NCI-H1694 treated with DMSO at 0.1 percent for 48 hours (cell line): ENCODE results near the gene ZNF708.
"Not testable (repeated sequence)": the region's sequence is repeated elsewhere in the genome, so short reads cannot be mapped to it uniquely, and the experiment has no call there.

Source experiments
- DNase-seq: peaks from one replicate; lab custom pipeline; 2025; lab: John Stamatoyannopoulos, UW

Gene ZNF708

DNA sequence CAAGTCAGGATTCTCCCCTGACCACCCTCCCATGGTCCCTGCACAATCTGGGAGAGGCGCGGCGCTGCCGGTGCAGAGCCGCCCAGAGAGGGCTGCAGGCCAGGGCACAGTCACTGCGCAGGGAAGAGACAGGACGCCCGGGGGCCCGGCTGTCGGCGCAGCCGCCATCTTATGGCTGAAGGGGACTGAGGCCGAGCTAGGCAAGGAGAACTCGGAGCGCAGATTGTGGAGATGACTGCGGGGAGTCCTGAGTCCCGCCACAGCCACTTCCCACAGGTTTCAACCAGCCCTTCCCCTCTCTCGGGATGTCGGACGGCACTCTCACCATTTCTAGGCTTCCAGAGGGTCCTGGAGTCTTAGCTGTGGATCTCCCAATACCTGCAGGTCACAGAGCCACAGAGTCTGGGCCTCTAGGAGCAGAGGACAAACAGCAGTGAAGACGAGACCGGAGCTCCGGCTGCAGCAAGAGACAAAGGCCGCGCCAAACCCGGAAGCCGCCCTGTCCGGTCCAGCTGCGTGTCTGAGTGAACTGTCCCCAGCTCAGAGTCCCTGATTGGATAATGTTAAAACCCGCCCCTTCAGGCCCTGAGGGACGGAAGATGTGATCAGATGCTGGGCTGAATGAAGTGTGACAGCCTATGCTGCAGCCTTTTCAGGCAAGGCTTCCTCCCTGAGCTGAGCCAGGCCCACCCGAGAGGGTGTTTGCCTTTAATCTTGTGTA is at the start of gene ZNF708:
ZNF708 (minus strand) TSS at position 526 of the 721 bp plus-strand sequence; CDS start at position 328, 198 bp downstream.
- peak; percentile 86 for DNase-seq

- DNase-seq, result no peak
These were observed 33.1 kb upstream of the ZNF708 start for GRCh38 chr19:21362291-21362690.

- peak; percentile 86 for DNase-seq
These were observed 29.7 kb upstream of the ZNF708 start, which contains the start of gene ZNF738 for GRCh38 chr19:21358768-21359451. ZNF738 (plus strand) TSS chr19:21359000; CDS start chr19:21359141, 141 bp downstream.

DNA sequence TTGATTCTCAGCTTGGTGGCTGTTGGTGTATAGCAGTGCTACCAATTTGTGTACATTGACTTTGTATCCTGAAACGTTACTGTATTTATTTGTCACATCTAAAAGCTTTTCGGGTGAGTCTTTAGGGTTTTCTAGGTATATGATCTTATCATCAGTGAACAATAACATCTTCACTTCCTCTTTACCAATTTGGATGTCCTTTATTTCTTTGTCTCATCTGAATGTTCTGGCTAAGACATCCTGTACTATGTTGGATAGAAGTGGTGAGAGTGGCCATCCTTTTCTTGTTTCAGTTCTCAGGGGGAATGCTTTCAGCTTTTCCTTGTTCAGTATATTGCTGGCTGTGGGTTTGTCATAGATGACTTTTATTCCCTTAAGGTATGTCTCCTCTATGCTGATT is 23.6 kb upstream of the ZNF708 start:
- DNase-seq, result no peak

GRCh38 chr19:21344841-21345240 is 15.6 kb upstream of the ZNF708 start:
- DNase-seq, result not testable (repeated sequence)

- DNase-seq, result no peak
These were observed 6.5 kb upstream of the ZNF708 start for GRCh38 chr19:21335721-21336120.

DNA sequence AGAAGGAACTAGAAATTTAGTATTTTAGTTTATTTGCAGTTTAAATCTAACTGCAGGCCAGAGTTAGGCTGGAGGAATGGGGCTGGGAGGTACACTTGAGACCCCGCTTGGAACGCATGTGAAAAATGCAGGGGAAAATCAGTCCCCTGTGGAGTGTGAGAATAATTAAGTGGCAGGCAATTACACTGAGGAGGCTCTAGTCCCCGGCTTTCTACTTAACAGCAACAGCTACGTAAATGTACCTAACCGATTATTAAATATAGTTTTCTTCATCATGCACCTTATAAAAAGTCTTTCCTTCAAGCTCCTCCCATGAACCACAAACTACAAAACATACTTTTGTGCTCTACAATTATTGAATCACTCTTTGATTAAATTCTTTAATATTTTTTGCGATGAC is 804 bp downstream of the ZNF708 start:
- no peak for DNase-seq

DNA sequence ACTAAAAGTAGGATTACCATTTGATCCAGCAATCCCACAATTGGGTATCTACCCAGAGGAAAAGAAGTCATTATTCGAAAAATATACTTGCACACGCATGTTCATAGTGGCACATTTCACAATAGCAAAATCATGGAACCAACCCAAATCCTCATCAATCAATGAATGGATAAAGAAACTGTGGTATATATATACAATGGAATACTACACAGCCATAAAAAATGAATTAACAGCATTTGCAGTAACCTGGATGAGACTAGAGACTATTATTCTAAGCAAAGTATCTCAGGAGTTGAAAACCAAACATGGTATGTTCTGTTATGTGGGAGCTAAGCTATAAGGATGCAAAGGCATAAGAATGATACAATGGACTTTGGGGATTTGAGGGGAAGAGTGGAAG is 3.0 kb downstream of the ZNF708 start:
- no peak for DNase-seq

DNA sequence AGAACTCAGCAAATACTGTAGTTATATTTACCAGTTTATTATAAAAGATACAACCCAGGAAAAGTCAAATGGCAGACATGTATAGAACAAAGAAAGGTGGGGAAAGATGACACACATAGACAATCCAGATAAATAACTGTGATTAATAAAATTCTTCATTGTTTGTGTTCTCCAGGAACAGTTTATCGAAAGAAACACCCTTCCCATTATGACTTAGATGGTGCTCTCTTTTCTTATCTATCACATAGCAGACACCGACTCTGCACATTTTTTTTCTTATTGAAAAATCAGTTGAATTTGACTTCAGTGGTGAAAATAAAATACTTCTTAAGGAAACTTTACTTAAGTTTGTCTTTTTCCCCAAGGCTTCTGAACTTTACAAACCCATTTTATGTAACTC is 6.2 kb downstream of the ZNF708 start:
- no peak for DNase-seq

DNA sequence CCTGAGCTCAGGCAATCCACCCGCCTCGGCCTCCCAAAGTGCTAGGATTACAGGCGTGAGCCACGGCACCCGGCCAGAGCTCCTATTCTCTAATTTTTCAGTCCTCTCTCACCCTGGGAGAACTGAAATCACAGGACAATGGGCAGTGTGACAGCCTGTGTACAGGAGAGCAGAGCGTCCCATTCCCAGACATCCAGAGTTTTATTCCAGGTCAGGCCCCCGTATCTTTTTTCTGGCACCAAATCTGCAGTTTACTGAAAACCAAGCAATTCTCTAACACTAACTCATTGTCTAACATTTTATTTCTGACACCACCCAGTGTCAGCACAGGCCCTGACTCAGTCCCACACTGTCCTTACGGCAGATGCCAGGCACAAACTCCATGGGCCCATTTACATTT is 6.7 kb downstream of the ZNF708 start:
- no peak for DNase-seq

- no peak for DNase-seq
These were observed 7.2 kb downstream of the ZNF708 start for GRCh38 chr19:21321996-21322395.

DNA sequence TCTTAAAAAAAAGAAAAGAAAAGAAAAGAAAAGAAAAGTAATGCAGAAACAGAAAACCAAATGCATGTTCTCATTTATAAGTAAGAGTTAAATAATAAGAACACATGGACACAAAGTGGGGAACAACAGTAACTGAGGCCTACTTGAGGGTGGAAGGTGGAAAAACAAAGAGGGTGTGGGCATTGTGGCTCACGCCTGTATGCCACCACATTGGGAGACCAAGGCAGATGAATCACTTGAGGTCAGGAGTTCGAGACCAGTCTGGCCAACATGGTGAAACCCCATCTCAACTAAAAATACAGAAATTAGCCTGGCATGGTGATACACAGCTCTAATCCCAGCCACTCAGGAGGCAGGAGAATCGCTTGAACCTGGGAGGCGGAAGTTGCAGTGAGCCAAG is 8.1 kb downstream of the ZNF708 start:
- DNase-seq, result no peak

GRCh38 chr19:21317821-21318220 is 11.4 kb downstream of the ZNF708 start:
- DNase-seq, result no peak

DNA sequence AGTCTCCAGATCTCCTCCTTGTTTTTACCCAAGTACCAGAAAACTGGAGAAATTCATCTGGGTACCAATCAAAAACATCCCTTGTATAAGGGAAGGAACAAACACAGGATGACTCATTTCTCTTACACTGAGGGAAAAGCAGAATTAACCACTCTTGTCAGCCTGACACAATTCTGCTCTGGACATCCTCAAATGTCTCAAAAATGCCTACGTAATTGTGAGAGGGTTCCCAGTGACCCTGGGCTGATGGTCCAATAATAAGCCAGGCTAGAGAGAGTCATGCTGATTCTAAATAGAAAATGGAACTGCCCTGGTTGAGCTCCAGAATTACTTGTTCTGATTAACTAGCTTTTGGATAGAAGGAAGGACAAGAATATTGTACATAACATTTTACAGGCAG is 14.5 kb downstream of the ZNF708 start:
- DNase-seq, result no peak

GRCh38 chr19:21312807-21313206 is 16.4 kb downstream of the ZNF708 start:
- DNase-seq, result not testable (repeated sequence)

GRCh38 chr19:21308773-21309172 is 20.4 kb downstream of the ZNF708 start:
- DNase-seq, result no peak

DNA sequence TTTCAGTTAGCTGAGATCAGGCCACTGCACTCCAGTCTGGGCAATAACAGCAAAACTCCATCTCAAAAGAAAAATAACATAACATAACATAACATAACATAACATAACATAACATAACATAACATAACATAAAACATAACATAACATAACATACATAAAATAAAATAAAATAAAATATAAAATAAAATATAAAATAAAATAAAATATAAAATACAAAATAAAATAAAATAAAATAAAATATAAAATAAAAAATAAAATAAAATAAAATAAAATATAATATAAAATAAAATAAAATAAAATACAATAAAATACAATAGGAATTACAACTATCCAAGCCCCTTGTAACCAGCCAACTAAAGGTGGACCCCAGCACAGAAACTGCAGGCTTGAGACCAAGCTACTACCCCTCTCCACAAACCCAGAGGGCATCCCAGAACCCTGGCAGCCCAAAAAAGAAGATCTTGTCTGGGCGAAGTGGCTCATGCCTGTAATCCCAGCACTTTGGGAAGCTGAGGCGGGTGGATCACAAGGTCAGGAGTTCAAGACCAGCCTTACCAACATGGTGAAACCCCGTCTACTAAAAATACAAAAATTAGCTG is 22.2 kb downstream of the ZNF708 start:
- DNase-seq, result not testable (repeated sequence)

- DNase-seq, result not testable (repeated sequence)
These were observed 35.4 kb downstream of the ZNF708 start for GRCh38 chr19:21293768-21294167.

GRCh38 chr19:21269813-21270212 is 59.4 kb downstream of the ZNF708 start:
- no peak for DNase-seq

DNA sequence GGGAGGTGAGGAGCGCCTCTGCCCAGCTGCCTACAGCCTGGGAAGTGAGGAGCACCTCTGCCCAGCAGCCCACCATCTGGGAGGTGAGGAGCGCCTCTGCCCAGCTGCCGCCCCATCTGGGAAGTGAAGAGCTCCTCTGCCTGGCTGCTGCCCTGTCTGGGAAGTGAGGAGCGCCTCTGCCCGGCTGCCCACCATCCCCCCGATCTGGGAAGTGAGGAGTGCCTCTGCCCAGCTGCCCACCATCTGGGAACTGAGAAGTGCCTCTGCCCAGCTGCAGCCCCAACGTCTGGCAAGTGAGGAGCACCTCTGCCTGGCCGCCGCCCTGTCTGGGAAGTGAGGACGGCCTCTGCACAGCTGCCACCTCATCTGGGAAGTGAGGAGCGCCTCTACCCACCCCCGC is 64.3 kb downstream of the ZNF708 start:
- no peak for DNase-seq

- DNase-seq, result no peak
These were observed 64.8 kb downstream of the ZNF708 start for GRCh38 chr19:21264416-21264815.

DNA sequence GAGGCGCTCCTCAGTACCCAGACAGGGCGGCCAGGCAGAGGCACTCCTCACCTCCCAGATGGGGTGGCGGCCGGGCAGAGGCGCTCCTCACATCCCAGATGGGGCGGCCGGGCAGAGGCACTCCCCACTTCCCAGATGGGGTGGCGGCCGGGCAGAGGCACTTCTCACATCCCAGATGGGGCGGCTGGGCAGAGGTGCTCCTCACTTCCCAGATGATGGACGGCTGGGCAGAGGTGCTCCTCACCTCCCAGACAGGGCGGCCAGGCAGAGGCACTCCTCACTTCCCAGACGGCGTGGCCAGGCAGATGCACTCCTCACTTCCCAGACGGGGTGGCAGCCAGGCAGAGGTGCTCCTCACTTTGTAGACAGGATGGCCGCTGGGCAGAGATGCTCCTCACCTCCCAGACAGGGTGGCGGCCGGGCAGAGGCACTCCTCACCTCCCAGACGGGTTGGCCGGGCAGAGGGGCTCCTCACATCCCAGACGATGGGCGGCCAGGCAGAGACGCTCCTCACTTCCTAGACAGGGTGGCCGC is 68.3 kb downstream of the ZNF708 start:
- not testable (repeated sequence) for DNase-seq
